PC-3 (cell line): Measurements from ENCODE around the gene CAV1. TPM values are rescaled to one million over a fixed set of nuclear protein-coding genes. Genes with fewer than 3 reads are reported as not detected.
A peak's percentile ranks its signal among the peaks of the same experiment; 100 is the strongest.

Source experiments
- ATAC-seq: fragments of 200-7000 bp; cut with Tn5 transposase; 2 replicates; pipeline ENCODE4 v1.9.1; 2020; ENCODE audit warnings: mild to moderate bottlenecking, moderate library complexity
- BruUV-seq: library from RNA; stranded (reverse); fragments of 400-500 nt; replicated peaks from 2 replicates; lab custom pipeline; 2021; lab: Mats Ljungman, UMichigan
- CTCF ChIA-PET: fragments of 300-600 bp; sonication (Branson Sonifier 250); formaldehyde crosslinking; loops from one replicate; lab custom pipeline; 2022; ENCODE audit warnings: antibody characterized with exemption; lab: Charles Lee
- POLR2A ChIA-PET: fragments of 300-600 bp; sonication (Branson Sonifier 250); formaldehyde crosslinking; loops from one replicate; lab custom pipeline; 2022; ENCODE audit warnings: antibody characterized with exemption; ENCODE audit not compliant: unreplicated experiment; lab: Charles Lee
- DNase-seq: peaks from one replicate; pipeline ENCODE4 v3.0.0-alpha.2; 2015
- H2AFZ ChIP-seq: fragments of 300-600 bp; sonication (generic); 2 replicates; pipeline ENCODE4 v1.6.0; 2016; ENCODE audit warnings: antibody characterized with exemption, low read length
- H3F3A ChIP-seq: fragments of 300-600 bp; sonication (generic); one replicate; pipeline ENCODE4 v1.6.0; 2017; ENCODE audit warnings: antibody characterized with exemption, low read length, control low read depth, mild to moderate bottlenecking; ENCODE audit not compliant: unreplicated experiment
- H3K27ac ChIP-seq: fragments of 300-600 bp; sonication (generic); 2 replicates; pipeline ENCODE4 v1.5.1; 2016; ENCODE audit warnings: mild to moderate bottlenecking, low read length
- H3K27me3 ChIP-seq: fragments of 300-600 bp; sonication (generic); 2 replicates; pipeline ENCODE4 v1.6.1; 2016; ENCODE audit warnings: low read length, mixed read lengths
- H3K36me3 ChIP-seq: fragments of 300-600 bp; sonication (generic); 2 replicates; pipeline ENCODE4 v1.6.1; 2016; ENCODE audit warnings: low read depth, mixed run types, low read length, mixed read lengths
- H3K4me1 ChIP-seq: fragments of 300-600 bp; sonication (generic); 2 replicates; pipeline ENCODE4 v1.5.1; 2016; ENCODE audit warnings: low read length; ENCODE audit not compliant: insufficient read depth
- H3K4me2 ChIP-seq: fragments of 300-600 bp; sonication (generic); 2 replicates; pipeline ENCODE4 v1.6.0; 2016; ENCODE audit warnings: low read length
- H3K4me3 ChIP-seq: fragments of 300-600 bp; sonication (generic); 2 replicates; pipeline ENCODE4 v1.5.1; 2016; ENCODE audit warnings: mild to moderate bottlenecking, low read length, mixed read lengths
- H3K79me2 ChIP-seq: fragments of 300-600 bp; sonication (generic); 2 replicates; pipeline ENCODE4 v1.6.1; 2017; ENCODE audit warnings: low read length, mixed read lengths
- H3K9ac ChIP-seq: fragments of 300-600 bp; sonication (generic); 2 replicates; pipeline ENCODE4 v1.6.0; 2016; ENCODE audit warnings: mild to moderate bottlenecking, low read length
- H3K9me2 ChIP-seq: fragments of 300-600 bp; sonication (generic); replicated peaks from 2 replicates; pipeline ENCODE4 v1.6.1; 2016; ENCODE audit warnings: mixed run types, low read length, mixed read lengths
- H3K9me3 ChIP-seq: fragments of 300-600 bp; sonication (generic); 2 replicates; pipeline ENCODE4 v1.6.1; 2016; ENCODE audit warnings: low read length, mixed read lengths
- H4K20me1 ChIP-seq: fragments of 300-600 bp; sonication (generic); 2 replicates; pipeline ENCODE4 v1.6.1; 2016; ENCODE audit warnings: low read length, mixed read lengths
- EZH2 ChIP-seq: fragments of 300-600 bp; sonication (generic); IDR thresholded peaks from one replicate; pipeline ENCODE4 v1.6.1; 2017; ENCODE audit warnings: antibody characterized with exemption, mild to moderate bottlenecking, low read length; ENCODE audit not compliant: unreplicated experiment
- EZH2phosphoT487 ChIP-seq: fragments of 300-600 bp; sonication (generic); IDR thresholded peaks from 2 replicates; pipeline ENCODE4 v1.6.1; 2018; ENCODE audit warnings: mild to moderate bottlenecking, antibody characterized with exemption, low read length, borderline replicate concordance
- intact Hi-C: fragments of 100-400 bp; cut with micrococcal nuclease; formaldehyde crosslinking; loops from 2 replicates; pipeline ENCODE4 v1.9.0; 2023
- total RNA-seq: library from RNA; depleted of rRNA; stranded (reverse); fragments of >200 nt; gene quantifications from 2 replicates; pipeline ENCODE4 v1.2.3, GENCODE V29; 2014
- TF ChIP-seq, protein P1 (sequence below): fragments of 300-600 bp; sonication (generic); conservative IDR thresholded peaks from 2 replicates; pipeline ENCODE4 v1.5.1; 2017; ENCODE audit warnings: antibody characterized with exemption, low read depth, mild to moderate bottlenecking, low read length

The CAV1 gene
- total RNA-seq, 1 experiment from 2014 or later: 284 TPM

DNA sequence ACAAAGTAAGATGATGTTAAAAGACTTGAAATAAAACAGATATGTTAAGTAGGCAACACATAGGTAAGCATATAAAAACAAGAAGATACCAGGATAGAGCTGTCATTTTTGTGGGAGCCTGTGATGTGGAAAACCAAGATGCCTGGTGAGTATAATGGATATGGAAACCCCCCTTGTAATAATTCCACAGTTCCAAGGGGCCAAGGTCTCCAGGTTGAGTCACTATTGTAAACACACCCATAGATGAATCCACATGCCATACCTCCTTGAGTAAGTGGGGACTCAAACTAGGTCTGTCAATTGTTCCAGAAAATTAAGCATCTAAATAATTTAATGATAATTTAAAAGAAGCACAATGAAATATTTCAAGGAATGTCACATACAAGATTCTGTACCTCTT, 15.9 kb downstream of the CAV1 start:
- intact Hi-C loops: no loop called here
- CTCF ChIA-PET: no interaction called here
- Histone ChIP-seq H3K79me2 (peaks cover 96% of the 10 kb centered on the region), H3K4me2 (no peak overlapping the region), H4K20me1 (no peaks in the 10 kb centered on the region; the same call in 1 of the 2 replicates), H3K27ac (peak overlapping the region; percentile 44), H3K36me3 (peaks cover 78% of the 10 kb centered on the region), H3K27me3 (no peaks in the 10 kb centered on the region), H3K9me3 (no peaks in the 10 kb centered on the region), H3F3A (no peaks in the 10 kb centered on the region), H2AFZ (no peak overlapping the region), H3K9me2 (no peaks in the 10 kb centered on the region), H3K4me1 (peaks cover 42% of the 10 kb centered on the region), H3K9ac (no peak overlapping the region), H3K4me3 (no peak overlapping the region)
- BruUV-seq: no TSS peak
- DNase-seq: peak; percentile 49
- TF ChIP-seq EZH2phosphoT487: no peak
- TF ChIP-seq, protein P1, sequence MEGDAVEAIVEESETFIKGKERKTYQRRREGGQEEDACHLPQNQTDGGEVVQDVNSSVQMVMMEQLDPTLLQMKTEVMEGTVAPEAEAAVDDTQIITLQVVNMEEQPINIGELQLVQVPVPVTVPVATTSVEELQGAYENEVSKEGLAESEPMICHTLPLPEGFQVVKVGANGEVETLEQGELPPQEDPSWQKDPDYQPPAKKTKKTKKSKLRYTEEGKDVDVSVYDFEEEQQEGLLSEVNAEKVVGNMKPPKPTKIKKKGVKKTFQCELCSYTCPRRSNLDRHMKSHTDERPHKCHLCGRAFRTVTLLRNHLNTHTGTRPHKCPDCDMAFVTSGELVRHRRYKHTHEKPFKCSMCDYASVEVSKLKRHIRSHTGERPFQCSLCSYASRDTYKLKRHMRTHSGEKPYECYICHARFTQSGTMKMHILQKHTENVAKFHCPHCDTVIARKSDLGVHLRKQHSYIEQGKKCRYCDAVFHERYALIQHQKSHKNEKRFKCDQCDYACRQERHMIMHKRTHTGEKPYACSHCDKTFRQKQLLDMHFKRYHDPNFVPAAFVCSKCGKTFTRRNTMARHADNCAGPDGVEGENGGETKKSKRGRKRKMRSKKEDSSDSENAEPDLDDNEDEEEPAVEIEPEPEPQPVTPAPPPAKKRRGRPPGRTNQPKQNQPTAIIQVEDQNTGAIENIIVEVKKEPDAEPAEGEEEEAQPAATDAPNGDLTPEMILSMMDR: no peak
- TF ChIP-seq EZH2: no peak
- ATAC-seq: peak; percentile 55
- POLR2A ChIA-PET: no interaction called here

DNA sequence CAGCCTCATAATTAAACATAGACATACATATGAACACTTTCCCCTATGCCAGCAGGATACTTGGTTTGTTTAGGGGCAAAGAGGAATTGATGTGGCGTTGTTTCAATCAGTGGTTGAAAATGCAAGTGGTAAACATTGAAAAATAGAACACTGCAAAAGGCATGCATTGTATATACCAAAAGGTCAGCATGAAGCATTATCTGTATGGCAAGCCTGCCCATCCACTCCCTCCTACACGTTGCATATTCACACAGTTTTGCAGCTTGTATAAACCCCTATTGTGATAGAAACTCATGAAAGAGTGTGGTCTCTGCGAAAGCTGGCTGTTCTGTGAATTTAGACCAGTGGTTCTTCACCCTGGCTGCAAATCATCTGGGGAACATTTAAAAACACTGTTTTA, 17.1 kb downstream of the CAV1 start:
- TF ChIP-seq EZH2phosphoT487: no peak
- TF ChIP-seq, protein P1: no peak
- no peak for TF ChIP-seq EZH2
- 0 out of 2 replicates have a peak overlapping the region, but pooled peaks have one; percentile 2 for H3K27ac ChIP-seq
- DNase-seq: no peak
- no TSS peak for BruUV-seq
- H3K79me2 ChIP-seq: peaks cover 96% of the 10 kb centered on the region
- H3K4me3 ChIP-seq: no peak overlapping the region
- H3F3A ChIP-seq: no peaks in the 10 kb centered on the region
- intact Hi-C loops: no loop called here
- H3K9ac ChIP-seq: no peak overlapping the region
- no peak overlapping the region for H2AFZ ChIP-seq
- POLR2A ChIA-PET: no interaction called here
- peaks cover 78% of the 10 kb centered on the region for H3K36me3 ChIP-seq
- no peak overlapping the region for H3K4me2 ChIP-seq
- no peaks in the 10 kb centered on the region; the same call in 1 of the 2 replicates for H4K20me1 ChIP-seq
- no peak for ATAC-seq
- H3K27me3 ChIP-seq: no peaks in the 10 kb centered on the region
- H3K9me2 ChIP-seq: no peaks in the 10 kb centered on the region
- CTCF ChIA-PET: no interaction called here
- H3K9me3 ChIP-seq: no peaks in the 10 kb centered on the region
- H3K4me1 ChIP-seq: peaks cover 42% of the 10 kb centered on the region

DNA sequence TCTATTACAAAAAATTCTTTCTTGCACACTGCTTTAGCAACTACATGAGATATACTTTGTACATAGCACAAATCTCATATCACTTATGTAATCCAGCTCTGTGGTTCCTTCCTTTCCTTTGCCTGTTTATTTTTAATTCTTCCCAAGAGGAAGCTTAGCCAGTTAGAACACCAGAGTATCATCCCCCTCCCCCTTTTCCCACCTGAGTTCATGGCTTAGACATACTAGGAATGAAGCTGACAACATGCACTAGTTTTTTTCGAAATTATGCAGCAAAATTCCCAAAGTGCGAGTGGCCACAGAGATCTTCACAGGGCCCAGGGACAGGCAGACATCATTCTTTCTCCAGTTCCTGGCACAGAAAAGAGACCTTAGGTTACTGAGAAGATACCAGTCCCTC, 17.8 kb downstream of the CAV1 start:
- H3K36me3 ChIP-seq: peaks cover 78% of the 10 kb centered on the region
- peaks cover 96% of the 10 kb centered on the region for H3K79me2 ChIP-seq
- no TSS peak for BruUV-seq
- ChIA-PET CTCF (no interaction called here), POLR2A (no interaction called here)
- DNase-seq (no peak), ATAC-seq (no peak)
- peak overlapping the region; percentile 33; the same call in 1 of the 2 replicates for H3K27ac ChIP-seq
- H3K4me1 ChIP-seq: peaks cover 42% of the 10 kb centered on the region
- H3K9me3 ChIP-seq: no peaks in the 10 kb centered on the region
- no peak overlapping the region for H3K4me2 ChIP-seq
- TF ChIP-seq EZH2phosphoT487 (no peak), EZH2 (no peak)
- TF ChIP-seq, protein P1: no peak
- H3K9ac ChIP-seq: no peak overlapping the region
- intact Hi-C loops: no loop called here
- H3F3A ChIP-seq: no peaks in the 10 kb centered on the region
- no peaks in the 10 kb centered on the region; the same call in 1 of the 2 replicates for H4K20me1 ChIP-seq
- no peak overlapping the region for H2AFZ ChIP-seq
- no peaks in the 10 kb centered on the region for H3K9me2 ChIP-seq
- no peaks in the 10 kb centered on the region for H3K27me3 ChIP-seq
- no peak overlapping the region for H3K4me3 ChIP-seq
